Keratinocyte (primary cell): ENCODE data around the gene ALDH9A1. TPM values are rescaled to one million over a fixed set of nuclear protein-coding genes. Genes with fewer than 3 reads are reported as not detected.

Source experiments
- DNase-seq: peaks from one replicate; pipeline ENCODE4 v3.0.0-alpha.2; 2011; ENCODE audit warnings: low read depth, missing footprints, low spot score
- FAIRE-seq: peaks from 2 replicates; lab custom pipeline; 2011; peaks lifted over from hg19 to GRCh38; lab: Jason Lieb, UNC
- H2AFZ ChIP-seq: 2 replicates; pipeline ENCODE4 v1.6.0; 2012; ENCODE audit warnings: low read length, control low read depth, inconsistent platforms; ENCODE audit not compliant: control insufficient read depth
- H3K27ac ChIP-seq: 2 replicates; pipeline ENCODE4 v1.5.1; 2011; ENCODE audit warnings: low read length; ENCODE audit not compliant: control insufficient read depth, insufficient read depth
- H3K27me3 ChIP-seq: 3 replicates; pipeline ENCODE4 v1.6.0; 2011; ENCODE audit warnings: low read length; ENCODE audit not compliant: control insufficient read depth, insufficient read depth; ENCODE audit errors: extremely low read depth
- H3K36me3 ChIP-seq, 2 experiments: 2 replicates in 1 of 2; 3 replicates in 1 of 2; pipeline ENCODE4 v1.5.1; 2011; ENCODE audit warnings: low read length in 2 of 2, mild to moderate bottlenecking in 1 of 2; ENCODE audit not compliant: control insufficient read depth in 2 of 2, insufficient read depth in 2 of 2; ENCODE audit errors: extremely low read depth in 1 of 2
- H3K4me1 ChIP-seq: 3 replicates; pipeline ENCODE4 v1.5.1; 2011; ENCODE audit warnings: low read length; ENCODE audit not compliant: control insufficient read depth, insufficient read depth; ENCODE audit errors: extremely low read depth
- H3K4me2 ChIP-seq: 3 replicates; pipeline ENCODE4 v1.6.0; 2011; ENCODE audit warnings: low read depth, low read length; ENCODE audit not compliant: control insufficient read depth, insufficient read depth; ENCODE audit errors: extremely low read depth
- H3K4me3 ChIP-seq, 3 experiments: fragments of 200-600 bp in 1 of 3; sonication (generic) in 1 of 3; 2 replicates in 2 of 3; 3 replicates in 1 of 3; pipeline ENCODE4 v1.5.1; 2011 to 2016; ENCODE audit warnings: low read length in 3 of 3, mild to moderate bottlenecking in 3 of 3, control low read depth in 2 of 3, inconsistent platforms in 1 of 3, low read depth in 1 of 3, mixed read lengths in 1 of 3, mixed run types in 1 of 3, moderate library complexity in 1 of 3; ENCODE audit not compliant: control insufficient read depth in 2 of 3, insufficient read depth in 2 of 3; ENCODE audit errors: extremely low read depth in 1 of 3
- H3K79me2 ChIP-seq: 2 replicates; pipeline ENCODE4 v1.6.0; 2012; ENCODE audit warnings: low read length; ENCODE audit not compliant: control insufficient read depth, insufficient read depth
- H3K9ac ChIP-seq: 3 replicates; pipeline ENCODE4 v1.6.0; 2011; ENCODE audit warnings: low read length; ENCODE audit not compliant: control insufficient read depth, insufficient read depth; ENCODE audit errors: extremely low read depth
- H3K9me1 ChIP-seq: 3 replicates; pipeline ENCODE4 v1.6.0; 2011; ENCODE audit warnings: low read length; ENCODE audit not compliant: control insufficient read depth, insufficient read depth; ENCODE audit errors: extremely low read depth
- H3K9me3 ChIP-seq: 2 replicates; pipeline ENCODE4 v1.5.1; 2012; ENCODE audit warnings: low read depth, low read length; ENCODE audit not compliant: control insufficient read depth
- H4K20me1 ChIP-seq: 3 replicates; pipeline ENCODE4 v1.6.0; 2011; ENCODE audit warnings: low read length; ENCODE audit not compliant: control insufficient read depth, insufficient read depth; ENCODE audit errors: extremely low read depth
- EZH2 ChIP-seq: IDR thresholded peaks from one replicate; pipeline ENCODE4 v1.6.1; 2012; ENCODE audit warnings: inconsistent platforms, mild to moderate bottlenecking, low read length, moderate library complexity
- dilution Hi-C: fragments of 300-500 bp; cut with MboI; formaldehyde crosslinking; loops from one replicate; pipeline ENCODE4 v1.7.0; 2020; ENCODE audit warnings: low sequenced_read_pairs; ENCODE audit not compliant: extremely low pct_ligation_motif_present
- polyA plus RNA-seq, 5 experiments: library from polyadenylated mRNA; depleted of rRNA in 3 of 5; stranded (reverse) in 3 of 5; stranded (forward) in 1 of 5; unstranded in 1 of 5; fragments of >200 nt; gene quantifications; 1 replicate in 1 of 5; 2 replicates in 3 of 5; 3 replicates in 1 of 5; pipeline versions ENCODE4 v1.2.1 to v1.2.3, GENCODE V29; 2011 to 2012; ENCODE audit warnings: missing spikeins in 2 of 5, low read depth in 1 of 5, low replicate concordance in 1 of 5
- TF ChIP-seq, protein P1 (sequence below), 3 experiments: IDR thresholded peaks in 1 of 3; conservative IDR thresholded peaks in 1 of 3; optimal IDR thresholded peaks in 1 of 3; 2 replicates in 2 of 3; 3 replicates in 1 of 3; pipeline versions ENCODE3 to v1.5.1; 2011; ENCODE audit warnings: low read length in 3 of 3, mild to moderate bottlenecking in 3 of 3, moderate library complexity in 2 of 3, control low read depth in 1 of 3, inconsistent platforms in 1 of 3; ENCODE audit not compliant: insufficient read depth in 2 of 3; ENCODE audit errors: extremely low read depth in 1 of 3

ALDH9A1 gene
- polyA plus RNA-seq, 1 donor (not counting 4 experiments of a cell fraction or from before 2014, with no cell fraction given): 77.4 TPM

DNA sequence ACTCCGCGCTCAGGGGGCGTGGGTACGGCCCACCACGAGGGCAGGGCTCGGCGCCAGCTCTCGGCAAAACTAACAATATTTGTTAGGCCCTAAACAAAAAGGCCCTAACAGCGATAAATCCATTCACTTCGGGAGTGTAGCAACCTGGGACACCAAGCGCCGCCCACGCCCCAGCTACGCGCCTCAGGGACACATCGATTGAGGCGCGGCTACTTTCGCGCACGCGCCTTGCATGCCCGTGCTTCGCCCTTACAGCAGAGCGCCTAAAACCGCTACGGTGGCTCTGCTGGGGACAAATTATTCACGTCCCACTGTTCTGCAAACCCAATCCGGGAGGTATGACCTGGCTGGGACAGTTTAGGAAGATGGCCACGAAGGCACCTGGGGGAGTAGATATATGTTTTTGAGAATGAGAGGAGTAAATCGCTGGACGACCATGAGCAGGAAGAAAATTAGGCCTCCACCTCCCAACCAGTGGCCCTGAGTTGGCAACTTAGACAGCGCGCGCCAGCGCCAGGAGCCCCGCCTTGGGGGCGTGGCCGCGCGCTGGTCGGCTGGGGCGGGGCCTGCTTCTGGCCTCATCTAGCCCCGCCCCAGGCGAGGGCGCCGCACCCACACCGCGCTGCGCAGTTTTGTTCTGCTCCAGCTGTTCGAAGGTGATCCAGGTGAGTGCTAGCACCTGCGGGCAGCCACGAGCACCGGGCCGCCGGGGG is 67.6 kb downstream of the ALDH9A1 start, which contains the start of gene MGST3:
TSS of gene MGST3 (plus strand) at position 606 of the 713 bp plus-strand sequence. CDS start 18,614 bp downstream, outside the sequence.
- peak within 1 kb of the TSS; percentile 89 for H3K9ac ChIP-seq
- peaks cover 25% of the 10 kb centered on the region for H3K79me2 ChIP-seq
- peak; percentile 63 for DNase-seq
- TF ChIP-seq, protein P1, sequence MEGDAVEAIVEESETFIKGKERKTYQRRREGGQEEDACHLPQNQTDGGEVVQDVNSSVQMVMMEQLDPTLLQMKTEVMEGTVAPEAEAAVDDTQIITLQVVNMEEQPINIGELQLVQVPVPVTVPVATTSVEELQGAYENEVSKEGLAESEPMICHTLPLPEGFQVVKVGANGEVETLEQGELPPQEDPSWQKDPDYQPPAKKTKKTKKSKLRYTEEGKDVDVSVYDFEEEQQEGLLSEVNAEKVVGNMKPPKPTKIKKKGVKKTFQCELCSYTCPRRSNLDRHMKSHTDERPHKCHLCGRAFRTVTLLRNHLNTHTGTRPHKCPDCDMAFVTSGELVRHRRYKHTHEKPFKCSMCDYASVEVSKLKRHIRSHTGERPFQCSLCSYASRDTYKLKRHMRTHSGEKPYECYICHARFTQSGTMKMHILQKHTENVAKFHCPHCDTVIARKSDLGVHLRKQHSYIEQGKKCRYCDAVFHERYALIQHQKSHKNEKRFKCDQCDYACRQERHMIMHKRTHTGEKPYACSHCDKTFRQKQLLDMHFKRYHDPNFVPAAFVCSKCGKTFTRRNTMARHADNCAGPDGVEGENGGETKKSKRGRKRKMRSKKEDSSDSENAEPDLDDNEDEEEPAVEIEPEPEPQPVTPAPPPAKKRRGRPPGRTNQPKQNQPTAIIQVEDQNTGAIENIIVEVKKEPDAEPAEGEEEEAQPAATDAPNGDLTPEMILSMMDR (optimal IDR thresholded peaks at IDR 0.05 in 1 of 3, IDR thresholded peaks at IDR 0.05 in 1 of 3, conservative IDR thresholded peaks at IDR 0.05 in 1 of 3; ENCODE audit: extremely low read depth in 1 of 3, insufficient read depth in 2 of 3, low read length in 3 of 3): no peak
- no peak for TF ChIP-seq EZH2
- H3K9me1 ChIP-seq: no peaks in the 10 kb centered on the region
- H3K4me1 ChIP-seq: peaks cover 20% of the 10 kb centered on the region
- FAIRE-seq: peak; percentile 56
- no peaks in the 10 kb centered on the region for H3K9me3 ChIP-seq
- dilution Hi-C loops: no loop called here
- H3K27ac ChIP-seq: peak within 1 kb of the TSS; percentile 93
- H3K4me2 ChIP-seq: peak within 1 kb of the TSS; percentile 97
- no peaks in the 10 kb centered on the region for H4K20me1 ChIP-seq
- peak within 1 kb of the TSS; percentile 93 for H2AFZ ChIP-seq
- no peaks in the 10 kb centered on the region for H3K27me3 ChIP-seq
- H3K4me3 ChIP-seq: peak within 1 kb of the TSS; percentile 72 to 99 (median 95)
- H3K36me3 ChIP-seq: peaks cover 0 to 2% of the 10 kb centered on the region in 2 experiments

DNA sequence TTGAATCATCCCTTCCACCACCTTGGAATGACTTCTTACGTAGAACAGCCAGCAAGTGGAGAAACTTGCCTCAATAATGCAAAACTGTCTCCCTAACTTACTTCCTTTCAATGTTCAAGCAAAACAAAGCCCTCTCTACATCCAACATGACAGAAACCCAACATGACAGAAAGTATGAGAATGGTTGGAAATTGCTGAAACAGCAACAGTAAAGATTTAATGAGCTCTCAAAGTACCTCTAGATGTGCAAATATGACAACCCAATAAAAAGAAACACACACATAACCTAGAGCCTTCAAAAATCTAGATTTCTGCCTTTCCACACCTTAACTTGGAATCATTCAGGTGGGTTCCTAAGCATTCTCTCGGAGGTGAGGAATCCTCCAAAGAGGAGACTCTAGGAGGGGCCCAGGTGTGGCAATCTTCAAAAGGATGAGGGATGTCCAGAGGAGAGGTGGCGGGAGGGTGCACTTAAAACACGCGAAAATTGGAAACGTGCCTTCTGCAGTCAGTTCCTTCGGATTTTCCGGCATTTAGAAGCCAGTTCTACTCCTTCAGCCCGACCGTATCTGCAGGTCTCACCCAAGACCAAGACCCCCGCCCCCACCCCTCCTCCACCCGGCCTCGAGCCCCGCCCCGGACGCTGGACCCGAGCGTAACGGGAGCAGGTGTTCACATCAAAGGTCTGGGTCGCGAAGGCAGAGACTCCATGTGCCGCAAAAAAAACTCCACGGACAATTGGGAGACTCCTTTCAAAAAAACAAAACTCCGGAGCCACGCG is 68.3 kb downstream of the ALDH9A1 start:
- TF ChIP-seq, protein P1 (optimal IDR thresholded peaks at IDR 0.05 in 1 of 3, IDR thresholded peaks at IDR 0.05 in 1 of 3, conservative IDR thresholded peaks at IDR 0.05 in 1 of 3; ENCODE audit: extremely low read depth in 1 of 3, insufficient read depth in 2 of 3, low read length in 3 of 3): no peak
- no peak for TF ChIP-seq EZH2
- no peaks in the 10 kb centered on the region for H3K36me3 ChIP-seq
- peak overlapping the region; percentile 93 for H3K27ac ChIP-seq
- dilution Hi-C loops: no loop called here
- H2AFZ ChIP-seq: peak overlapping the region; percentile 71
- no peaks in the 10 kb centered on the region for H4K20me1 ChIP-seq
- no peak for FAIRE-seq
- peak overlapping the region; percentile 89 for H3K9ac ChIP-seq
- H3K9me1 ChIP-seq: no peaks in the 10 kb centered on the region
- no peak for DNase-seq
- peaks cover 20% of the 10 kb centered on the region for H3K4me1 ChIP-seq
- H3K79me2 ChIP-seq: peaks cover 20% of the 10 kb centered on the region
- peak overlapping the region; percentile 72 to 99 (median 95) for H3K4me3 ChIP-seq
- H3K27me3 ChIP-seq: no peaks in the 10 kb centered on the region
- no peaks in the 10 kb centered on the region for H3K9me3 ChIP-seq
- peak overlapping the region; percentile 97 for H3K4me2 ChIP-seq
